ENCODE data around the gene TBC1D13. TPM values are rescaled to one million over a fixed set of nuclear protein-coding genes. Genes with fewer than 3 reads are reported as not detected.
A peak's percentile ranks its signal among the peaks of the same experiment; 100 is the strongest.

TBC1D13 gene
- total and polyA plus RNA-seq, 9 of the 15 experiments (the other 6 are each of a cell fraction or from before 2014, with no cell fraction given) = 2.3 to 28.7 (median 11.4) TPM

DNA sequence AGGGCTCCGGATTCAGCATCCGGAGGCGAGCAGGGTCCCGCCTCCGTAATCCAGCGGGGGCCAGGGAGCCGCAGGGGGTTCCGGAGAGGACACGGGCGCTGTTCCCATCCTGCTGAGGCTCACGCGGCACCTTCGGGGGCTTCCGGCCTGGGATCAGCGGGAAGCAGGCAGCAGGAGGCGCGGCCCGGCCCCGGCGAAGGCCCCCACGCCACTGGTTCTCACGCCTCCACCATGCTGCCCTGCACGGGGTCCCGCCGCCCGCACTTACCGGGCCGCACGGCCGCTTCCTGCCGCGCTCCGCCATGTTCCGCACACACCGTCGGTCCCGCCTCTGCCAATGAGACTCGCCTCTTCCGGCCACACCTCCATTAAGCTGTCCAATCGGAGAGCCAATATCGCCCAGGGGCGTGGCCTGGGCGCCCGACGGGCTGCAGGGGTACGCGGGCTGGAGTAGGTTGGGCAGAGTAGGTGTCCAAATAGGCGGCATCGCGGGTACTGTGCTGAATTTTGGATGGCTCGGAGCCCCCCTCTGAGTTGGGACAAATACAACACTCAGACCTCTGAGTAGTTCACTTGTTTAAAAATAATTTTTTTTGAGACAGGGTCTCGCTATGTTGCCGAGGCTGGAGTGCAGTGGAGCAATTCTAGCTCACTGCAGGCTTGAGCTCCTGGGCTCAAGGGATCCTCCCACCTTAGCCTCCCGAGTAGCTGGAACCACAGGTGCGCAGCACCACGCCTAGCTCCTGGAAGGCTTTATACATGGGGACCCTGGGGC, 42.6 kb downstream of the TBC1D13 start, which contains the start of gene SPOUT1 (continued):
- TF ChIP-seq TEAD4 (IDR thresholded peaks at IDR 0.05; ENCODE audit: low read length) = 0 out of 2 replicates have a peak, but pooled peaks have one; percentile 10
- no peak for TF ChIP-seq TEAD4 (CRISPR knock-in tag; IDR thresholded peaks at IDR 0.05; ENCODE audit: borderline replicate concordance)
- TF ChIP-seq MCM5 (IDR thresholded peaks at IDR 0.05; ENCODE audit: low read depth) = no peak
- TF ChIP-seq NFRKB (IDR thresholded peaks at IDR 0.05; ENCODE audit: low read depth) = no peak
- TF ChIP-seq SAP30 (IDR thresholded peaks at IDR 0.05; ENCODE audit: borderline replicate concordance, insufficient read depth, low read depth, low read length, poor library complexity, severe bottlenecking) = peak; percentile 92
- no peak for TF ChIP-seq IRF2 (CRISPR knock-in tag; IDR thresholded peaks at IDR 0.05)
- TF ChIP-seq, protein P1, sequence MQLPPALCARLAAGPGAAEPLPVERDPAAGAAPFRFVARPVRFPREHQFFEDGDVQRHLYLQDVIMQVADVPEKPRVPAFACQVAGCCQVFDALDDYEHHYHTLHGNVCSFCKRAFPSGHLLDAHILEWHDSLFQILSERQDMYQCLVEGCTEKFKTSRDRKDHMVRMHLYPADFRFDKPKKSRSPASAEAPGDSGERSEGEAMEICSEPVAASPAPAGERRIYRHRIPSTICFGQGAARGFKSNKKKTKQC (CRISPR knock-in tag; IDR thresholded peaks at IDR 0.05) = peak; percentile 84
- TF ChIP-seq HNRNPUL1 (IDR thresholded peaks at IDR 0.05; ENCODE audit: low read length) = no peak
- TF ChIP-seq, protein P2, sequence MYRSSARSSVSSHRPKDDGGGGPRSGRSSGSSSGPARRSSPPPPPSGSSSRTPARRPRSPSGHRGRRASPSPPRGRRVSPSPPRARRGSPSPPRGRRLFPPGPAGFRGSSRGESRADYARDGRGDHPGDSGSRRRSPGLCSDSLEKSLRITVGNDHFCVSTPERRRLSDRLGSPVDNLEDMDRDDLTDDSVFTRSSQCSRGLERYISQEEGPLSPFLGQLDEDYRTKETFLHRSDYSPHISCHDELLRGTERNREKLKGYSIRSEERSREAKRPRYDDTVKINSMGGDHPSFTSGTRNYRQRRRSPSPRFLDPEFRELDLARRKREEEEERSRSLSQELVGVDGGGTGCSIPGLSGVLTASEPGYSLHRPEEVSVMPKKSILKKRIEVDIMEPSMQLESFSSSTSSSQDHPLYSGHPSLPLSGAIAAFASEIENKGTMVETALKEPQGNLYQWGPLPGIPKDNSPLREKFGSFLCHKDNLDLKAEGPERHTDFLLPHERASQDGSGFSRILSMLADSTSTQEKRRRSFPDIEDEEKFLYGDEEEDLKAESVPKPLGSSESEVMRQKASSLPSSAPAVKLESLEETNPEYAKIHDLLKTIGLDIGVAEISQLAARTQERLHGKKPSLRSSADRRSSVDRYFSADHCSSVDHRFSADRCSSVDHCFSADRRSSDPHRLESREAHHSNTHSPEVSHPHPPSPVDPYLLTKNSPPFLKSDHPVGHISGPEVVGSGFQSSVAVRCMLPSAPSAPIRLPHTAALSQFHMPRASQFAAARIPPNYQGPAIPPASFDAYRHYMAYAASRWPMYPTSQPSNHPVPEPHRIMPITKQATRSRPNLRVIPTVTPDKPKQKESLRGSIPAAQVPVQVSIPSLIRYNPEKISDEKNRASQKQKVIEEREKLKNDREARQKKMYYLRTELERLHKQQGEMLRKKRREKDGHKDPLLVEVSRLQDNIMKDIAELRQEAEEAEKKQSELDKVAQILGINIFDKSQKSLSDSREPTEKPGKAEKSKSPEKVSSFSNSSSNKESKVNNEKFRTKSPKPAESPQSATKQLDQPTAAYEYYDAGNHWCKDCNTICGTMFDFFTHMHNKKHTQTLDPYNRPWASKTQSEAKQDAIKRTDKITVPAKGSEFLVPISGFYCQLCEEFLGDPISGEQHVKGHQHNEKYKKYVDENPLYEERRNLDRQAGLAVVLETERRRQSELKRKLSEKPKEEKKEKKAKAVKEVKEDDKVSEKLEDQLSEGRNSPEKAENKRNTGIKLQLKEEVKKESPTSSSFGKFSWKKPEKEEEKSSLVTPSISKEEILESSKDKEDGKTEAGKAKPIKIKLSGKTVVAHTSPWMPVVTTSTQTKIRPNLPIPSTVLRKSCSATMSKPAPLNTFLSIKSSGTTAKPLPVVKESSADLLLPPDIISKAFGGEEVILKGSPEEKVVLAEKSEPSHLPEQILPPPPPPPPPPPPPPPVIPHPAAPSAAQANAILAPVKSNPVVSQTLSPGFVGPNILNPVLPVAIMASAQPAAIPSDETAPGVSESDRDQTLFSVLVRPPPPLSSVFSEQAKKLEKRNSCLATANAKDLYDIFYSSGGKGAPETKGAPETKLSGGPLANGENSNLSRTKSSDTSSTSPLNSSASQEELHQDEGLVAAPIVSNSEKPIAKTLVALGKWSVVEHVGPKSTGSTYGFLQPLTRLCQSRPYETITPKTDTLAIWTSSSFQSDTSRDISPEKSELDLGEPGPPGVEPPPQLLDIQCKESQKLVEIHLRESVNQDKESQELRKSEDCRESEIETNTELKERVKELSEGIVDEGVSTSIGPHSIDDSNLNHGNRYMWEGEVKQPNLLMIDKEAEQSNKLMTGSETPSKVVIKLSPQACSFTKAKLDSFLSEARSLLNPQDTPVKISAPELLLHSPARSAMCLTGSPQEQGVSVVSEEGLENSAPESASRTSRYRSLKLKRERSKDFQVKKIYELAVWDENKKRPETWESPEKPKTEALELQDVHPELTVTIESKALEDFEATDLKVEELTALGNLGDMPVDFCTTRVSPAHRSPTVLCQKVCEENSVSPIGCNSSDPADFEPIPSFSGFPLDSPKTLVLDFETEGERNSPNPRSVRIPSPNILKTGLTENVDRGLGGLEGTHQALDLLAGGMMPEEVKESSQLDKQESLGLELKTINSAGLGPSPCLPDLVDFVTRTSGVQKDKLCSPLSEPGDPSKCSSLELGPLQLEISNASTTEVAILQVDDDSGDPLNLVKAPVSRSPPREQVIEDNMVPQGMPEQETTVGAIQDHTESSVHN (IDR thresholded peaks at IDR 0.05; ENCODE audit: borderline replicate concordance in 1 of 2, low read depth in 1 of 2) = no peak
- TF ChIP-seq ZNF316 (IDR thresholded peaks at IDR 0.05) = no peak
- TF ChIP-seq CHCHD3 (CRISPR knock-in tag; IDR thresholded peaks at IDR 0.05) = no peak
- TF ChIP-seq, protein P3, sequence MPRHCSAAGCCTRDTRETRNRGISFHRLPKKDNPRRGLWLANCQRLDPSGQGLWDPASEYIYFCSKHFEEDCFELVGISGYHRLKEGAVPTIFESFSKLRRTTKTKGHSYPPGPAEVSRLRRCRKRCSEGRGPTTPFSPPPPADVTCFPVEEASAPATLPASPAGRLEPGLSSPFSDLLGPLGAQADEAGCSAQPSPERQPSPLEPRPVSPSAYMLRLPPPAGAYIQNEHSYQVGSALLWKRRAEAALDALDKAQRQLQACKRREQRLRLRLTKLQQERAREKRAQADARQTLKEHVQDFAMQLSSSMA (CRISPR knock-in tag; IDR thresholded peaks at IDR 0.05) = no peak
- TF ChIP-seq, protein P4, sequence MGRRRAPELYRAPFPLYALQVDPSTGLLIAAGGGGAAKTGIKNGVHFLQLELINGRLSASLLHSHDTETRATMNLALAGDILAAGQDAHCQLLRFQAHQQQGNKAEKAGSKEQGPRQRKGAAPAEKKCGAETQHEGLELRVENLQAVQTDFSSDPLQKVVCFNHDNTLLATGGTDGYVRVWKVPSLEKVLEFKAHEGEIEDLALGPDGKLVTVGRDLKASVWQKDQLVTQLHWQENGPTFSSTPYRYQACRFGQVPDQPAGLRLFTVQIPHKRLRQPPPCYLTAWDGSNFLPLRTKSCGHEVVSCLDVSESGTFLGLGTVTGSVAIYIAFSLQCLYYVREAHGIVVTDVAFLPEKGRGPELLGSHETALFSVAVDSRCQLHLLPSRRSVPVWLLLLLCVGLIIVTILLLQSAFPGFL (CRISPR knock-in tag; IDR thresholded peaks at IDR 0.05) = no peak
- TF ChIP-seq RBFOX2 (IDR thresholded peaks at IDR 0.05; ENCODE audit: low read depth, low read length) = peak; percentile 96
- TF ChIP-seq E2F3 (CRISPR knock-in tag; IDR thresholded peaks at IDR 0.05) = no peak
- TF ChIP-seq ZNF384 (IDR thresholded peaks at IDR 0.05; ENCODE audit: low read depth, low read length) = no peak
- TF ChIP-seq ZNF717 (CRISPR knock-in tag; IDR thresholded peaks at IDR 0.05) = no peak
- no peak; the same call in 1 of the 2 replicates for TF ChIP-seq BHLHE40 (IDR thresholded peaks at IDR 0.05; ENCODE audit: low read length)
- TF ChIP-seq SMARCA4 (IDR thresholded peaks at IDR 0.05) = no peak
